Measurements from ENCODE around the gene RAB29.

DNA sequence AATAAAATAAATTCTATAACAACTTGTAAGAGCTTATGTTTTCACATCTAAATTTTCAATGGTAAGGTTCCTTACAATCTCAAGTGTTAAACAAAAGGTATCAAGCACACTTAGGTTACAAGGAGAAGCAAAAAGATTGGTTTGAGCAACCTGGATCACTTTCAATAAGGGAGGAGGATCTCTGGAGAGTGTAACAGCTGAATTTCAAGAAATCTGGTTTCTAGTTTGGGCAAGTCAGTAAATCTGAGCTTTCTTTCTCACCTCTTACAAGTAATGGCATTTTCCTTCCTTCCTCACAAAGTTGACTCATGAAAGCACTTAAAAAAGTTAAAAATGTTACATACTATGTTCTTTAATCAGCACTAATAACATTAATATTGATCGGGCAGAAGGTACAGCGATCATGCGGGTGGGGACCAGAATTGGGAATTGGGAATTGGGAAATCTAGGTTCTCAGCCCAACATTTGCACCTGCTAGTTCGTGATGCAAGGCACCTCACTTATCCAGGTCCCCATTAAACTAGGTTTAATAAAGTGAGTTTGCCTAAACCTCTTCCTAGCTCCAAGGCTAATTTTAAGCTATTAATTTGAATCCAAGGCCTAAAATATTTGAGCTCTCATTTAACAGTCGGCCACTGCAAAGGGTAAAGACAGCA lies 28.4 kb downstream of the RAB29 start:
- TF ChIP-seq POLR2A (IDR thresholded peaks at IDR 0.05; ENCODE audit: low read depth, low read length) (no peak), EZH2 (IDR thresholded peaks at IDR 0.05; ENCODE audit: borderline replicate concordance, low read depth, low read length, severe bottlenecking) (no peak), CTCF (IDR thresholded peaks at IDR 0.05; ENCODE audit: extremely low read depth in 1 of 2, insufficient read depth in 1 of 2, low read depth in 1 of 2, low read length in 2 of 2) (no peak)

All from endothelial cell of umbilical vein (primary cell).